HG03565 (cell line): ENCODE data around the gene MDH1B.
A peak's percentile ranks its signal among the peaks of the same experiment; 100 is the strongest.
"Not testable (repeated sequence)": the region's sequence is repeated elsewhere in the genome, so short reads cannot be mapped to it uniquely, and the experiment has no call there.

Source experiments
- ATAC-seq: cut with Tn5 transposase; IDR thresholded peaks from one replicate; pipeline ENCODE4 v1.9.1; 2021; ENCODE audit warnings: mild to moderate bottlenecking, moderate library complexity; ENCODE audit not compliant: unreplicated experiment

Gene MDH1B

DNA sequence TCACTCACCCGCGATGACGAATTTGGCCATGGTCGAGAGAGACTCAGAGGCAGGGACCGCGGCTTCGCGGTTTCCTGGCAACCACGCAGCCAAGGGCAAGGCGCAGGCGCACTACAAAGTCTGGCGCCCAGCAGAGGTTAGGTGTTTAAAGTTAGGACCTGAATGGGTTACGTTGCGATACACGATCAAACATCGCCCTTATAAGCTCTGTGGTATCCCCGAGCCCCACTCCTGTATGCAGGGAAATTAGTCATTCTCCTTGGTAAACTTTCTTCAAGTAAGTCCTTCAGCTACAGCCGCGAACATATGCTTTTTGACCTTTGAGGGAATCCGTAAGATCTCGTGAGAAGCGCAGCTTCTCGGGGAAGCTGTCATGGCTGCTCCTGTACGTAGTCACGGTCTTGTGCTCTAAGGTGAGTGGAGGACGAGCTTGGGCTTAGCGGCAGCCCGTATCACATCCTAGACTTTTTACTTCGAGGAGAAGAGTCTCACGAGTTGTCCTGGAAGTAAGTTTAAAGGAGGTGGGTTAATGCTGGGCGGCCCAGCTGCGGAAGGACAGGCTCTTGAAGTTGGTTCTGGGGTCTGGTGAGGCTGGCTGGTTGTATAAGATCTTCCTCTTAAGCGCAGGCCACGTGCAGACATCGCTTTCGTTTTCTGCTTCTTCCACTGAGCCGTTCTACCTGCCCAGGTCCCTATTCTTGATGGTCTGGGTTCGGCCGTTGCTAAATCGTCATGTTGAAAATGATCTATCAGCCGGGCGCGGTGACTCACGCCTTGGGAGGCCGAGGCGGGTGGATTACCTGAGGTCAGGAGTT is at the start of gene MDH1B, which contains the start of gene FASTKD2:
Gene MDH1B, minus strand, starts transcription at position 87 of the 815 bp plus-strand sequence. Its CDS starts 57 bp downstream, at position 30.
Gene FASTKD2, plus strand, starts transcription at position 365 of the 815 bp plus-strand sequence. CDS start 1,088 bp downstream, outside the sequence.
- peak; percentile 89 for ATAC-seq

DNA sequence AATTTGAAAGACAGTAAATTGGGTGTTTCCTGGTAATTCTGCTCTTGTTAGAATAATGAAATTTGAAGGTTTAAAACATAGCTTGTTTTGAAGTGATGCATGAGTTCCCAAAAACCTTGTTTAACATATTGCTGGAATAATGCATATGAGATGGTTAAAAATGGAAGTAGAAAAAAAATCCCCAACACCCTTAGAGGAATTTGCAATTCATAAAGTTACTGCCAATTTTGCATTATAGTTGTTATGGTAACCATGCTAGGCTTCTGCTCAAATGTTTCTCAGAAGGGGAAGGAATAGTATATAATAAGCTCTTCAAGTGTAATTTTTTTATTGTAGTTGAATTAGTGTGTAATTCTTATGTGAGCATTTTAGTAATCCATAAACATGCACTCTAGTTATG is 49.4 kb upstream of the MDH1B start:
- no peak for ATAC-seq

DNA sequence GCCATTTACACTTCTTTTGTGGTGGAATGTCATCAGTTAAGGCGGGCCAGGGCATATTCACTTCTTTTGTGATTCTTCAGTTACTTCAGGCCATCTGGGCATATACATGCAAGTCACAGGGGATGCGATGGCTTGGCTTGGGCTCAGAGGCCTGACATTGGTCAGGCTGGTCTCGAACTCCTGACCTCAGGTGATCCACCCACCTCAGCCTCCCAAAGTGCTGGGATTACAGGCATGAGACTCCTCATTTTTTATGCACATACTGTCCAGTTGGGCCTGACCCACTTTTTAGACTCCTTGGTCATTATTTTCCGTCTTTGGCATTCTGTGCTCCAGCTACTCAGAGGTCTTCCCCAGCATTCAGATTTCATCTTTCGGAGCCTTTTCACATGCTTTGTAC is 47.3 kb upstream of the MDH1B start:
- ATAC-seq = not testable (repeated sequence)

DNA sequence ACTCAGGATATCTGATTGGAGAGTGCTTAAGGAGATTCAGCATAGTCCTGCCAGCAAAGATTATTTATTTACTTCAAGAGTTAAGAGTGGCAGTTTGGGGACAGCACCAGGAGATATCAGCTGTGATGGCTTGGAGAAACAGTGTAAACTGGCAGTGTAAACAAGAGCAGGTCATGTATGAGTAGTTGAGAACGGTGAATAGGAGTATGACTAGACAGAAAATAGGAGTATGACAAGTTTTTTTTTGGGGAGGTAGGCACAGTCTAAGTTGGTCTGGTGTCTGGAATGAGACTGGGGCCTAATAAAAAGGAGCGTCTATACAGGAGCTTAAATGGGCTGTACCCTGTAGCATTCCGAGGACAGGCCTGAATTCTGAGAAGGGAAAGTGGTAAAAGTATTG is 42.5 kb upstream of the MDH1B start:
- ATAC-seq = not testable (repeated sequence)

DNA sequence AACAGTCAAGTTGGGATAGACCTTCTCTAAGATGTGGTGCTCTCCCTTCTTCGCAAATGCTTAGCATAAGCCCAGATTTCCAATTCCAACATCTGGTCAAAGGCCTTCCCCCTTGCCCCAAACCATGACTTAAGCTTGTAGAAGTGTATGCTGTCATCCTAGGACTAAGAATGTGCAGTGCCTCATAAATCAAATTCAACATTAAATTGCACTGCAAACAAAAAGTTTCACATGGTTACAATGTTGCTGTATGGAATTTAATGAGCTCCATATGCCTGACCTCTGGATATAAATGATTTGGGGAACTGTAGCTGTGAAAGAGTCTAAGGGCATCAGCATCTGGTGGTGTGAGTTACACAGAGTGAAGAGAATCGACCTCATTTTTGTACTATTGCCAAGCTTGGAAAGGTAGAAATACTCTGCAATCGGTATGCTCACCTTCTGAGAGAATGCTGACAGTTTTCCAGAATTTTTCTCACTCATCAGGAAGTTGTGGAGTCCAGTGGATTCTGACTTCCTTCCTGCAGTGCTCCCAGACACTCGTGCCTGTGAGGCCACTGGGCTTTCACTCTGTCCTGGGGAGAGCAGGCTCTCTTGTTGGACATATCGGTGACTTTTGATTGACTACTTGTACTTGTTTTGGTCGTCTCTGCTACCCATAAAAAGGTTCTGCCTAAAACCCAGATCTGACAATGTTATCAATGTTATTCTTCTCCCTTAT is 40.9 kb upstream of the MDH1B start:
- no peak for ATAC-seq

DNA sequence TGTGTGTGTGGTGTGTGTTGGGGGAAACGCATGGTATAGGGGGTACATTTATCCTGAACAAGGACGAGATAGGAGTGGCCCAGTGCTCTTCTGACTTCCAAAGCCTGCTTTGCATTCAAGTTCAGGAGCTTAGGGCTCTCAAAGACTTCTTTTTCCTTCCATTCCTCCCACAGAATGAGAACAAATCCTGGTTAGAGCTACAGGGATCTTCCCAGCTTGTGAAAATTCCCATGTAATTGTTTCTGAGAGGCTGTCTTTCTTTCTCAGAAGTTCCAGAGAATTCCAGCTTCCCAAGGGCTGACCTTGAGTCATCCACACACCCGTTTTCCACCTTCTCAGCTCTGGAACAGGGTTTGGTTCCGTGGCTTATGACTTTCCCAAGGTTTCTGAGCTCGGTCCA is 39.2 kb upstream of the MDH1B start:
- no peak for ATAC-seq

DNA sequence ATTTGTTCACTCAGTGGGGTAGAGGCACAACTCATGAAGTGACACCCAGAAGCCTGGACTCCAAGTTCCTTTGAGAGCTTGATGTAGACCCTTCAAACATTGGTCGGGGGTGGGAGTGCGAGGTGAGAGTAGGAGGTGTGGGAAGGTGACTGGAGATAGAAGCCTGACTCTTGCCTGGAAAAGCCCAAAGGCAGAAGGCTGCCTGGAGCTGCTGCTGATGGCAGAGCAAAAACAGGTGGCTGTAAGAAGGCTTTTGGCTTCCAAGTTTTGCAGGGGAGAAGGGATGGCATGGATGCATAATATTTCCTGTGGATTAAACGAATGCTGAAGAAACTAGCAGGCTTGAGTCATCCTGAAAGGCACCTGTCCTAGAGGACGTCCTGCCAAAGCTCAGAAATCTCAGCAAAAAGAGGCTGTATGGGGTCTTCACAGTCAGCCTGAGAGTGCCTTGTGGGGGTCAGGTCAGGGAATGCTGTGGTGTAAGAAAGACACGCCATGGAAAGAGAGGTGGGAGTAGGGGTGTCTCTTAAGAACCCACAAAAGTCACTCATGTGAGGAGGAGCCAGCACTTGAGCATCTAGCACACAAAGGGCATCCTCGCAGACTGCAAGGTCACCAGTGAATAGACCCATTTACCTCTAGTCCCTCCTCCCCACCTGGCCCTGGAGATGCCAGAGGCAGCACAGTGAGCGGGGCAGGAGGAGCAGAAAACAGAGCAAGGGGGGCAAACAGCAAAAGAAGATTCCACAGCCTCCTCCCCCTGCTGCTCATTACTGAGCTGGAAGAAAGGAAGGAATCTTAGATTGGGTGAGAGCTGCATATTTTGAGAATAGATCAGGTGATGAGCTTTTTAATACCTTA is 37.8 kb upstream of the MDH1B start:
- no peak for ATAC-seq

DNA sequence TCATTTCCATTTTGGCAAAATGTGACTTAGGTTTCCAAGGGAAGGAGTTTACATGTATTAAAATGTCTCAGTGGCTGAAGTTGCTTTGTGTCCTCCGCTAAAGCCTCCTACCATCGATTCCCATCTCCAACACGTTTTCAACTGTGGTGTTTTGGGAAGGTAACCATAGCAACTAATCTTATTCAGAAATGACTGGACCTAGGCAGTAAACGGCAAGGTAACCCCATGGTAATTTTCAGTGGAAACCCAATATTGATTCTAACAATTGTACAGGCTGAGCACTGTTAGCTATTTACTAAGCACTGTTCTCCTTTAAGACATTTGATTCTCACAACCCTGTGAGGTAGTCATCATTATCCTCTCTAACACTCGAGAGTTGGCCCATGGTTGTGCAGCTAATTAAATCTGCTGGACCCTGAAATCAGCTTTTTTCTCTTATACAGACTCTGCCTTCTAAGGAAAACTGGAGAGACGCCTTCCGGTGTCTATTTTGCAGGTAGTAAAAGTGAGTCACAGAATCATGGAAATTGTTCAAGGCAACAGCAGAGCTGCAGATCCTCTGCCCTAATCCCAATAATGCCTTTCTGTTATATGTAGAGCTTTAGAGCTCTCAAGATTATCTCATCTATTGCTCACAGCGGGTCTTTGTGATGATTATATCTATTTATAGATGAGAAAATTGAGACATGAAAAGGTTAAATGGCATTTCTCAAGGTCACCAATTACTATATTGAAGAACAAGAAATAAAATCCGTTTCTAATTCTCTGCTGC is 36.5 kb upstream of the MDH1B start:
- ATAC-seq = no peak

DNA sequence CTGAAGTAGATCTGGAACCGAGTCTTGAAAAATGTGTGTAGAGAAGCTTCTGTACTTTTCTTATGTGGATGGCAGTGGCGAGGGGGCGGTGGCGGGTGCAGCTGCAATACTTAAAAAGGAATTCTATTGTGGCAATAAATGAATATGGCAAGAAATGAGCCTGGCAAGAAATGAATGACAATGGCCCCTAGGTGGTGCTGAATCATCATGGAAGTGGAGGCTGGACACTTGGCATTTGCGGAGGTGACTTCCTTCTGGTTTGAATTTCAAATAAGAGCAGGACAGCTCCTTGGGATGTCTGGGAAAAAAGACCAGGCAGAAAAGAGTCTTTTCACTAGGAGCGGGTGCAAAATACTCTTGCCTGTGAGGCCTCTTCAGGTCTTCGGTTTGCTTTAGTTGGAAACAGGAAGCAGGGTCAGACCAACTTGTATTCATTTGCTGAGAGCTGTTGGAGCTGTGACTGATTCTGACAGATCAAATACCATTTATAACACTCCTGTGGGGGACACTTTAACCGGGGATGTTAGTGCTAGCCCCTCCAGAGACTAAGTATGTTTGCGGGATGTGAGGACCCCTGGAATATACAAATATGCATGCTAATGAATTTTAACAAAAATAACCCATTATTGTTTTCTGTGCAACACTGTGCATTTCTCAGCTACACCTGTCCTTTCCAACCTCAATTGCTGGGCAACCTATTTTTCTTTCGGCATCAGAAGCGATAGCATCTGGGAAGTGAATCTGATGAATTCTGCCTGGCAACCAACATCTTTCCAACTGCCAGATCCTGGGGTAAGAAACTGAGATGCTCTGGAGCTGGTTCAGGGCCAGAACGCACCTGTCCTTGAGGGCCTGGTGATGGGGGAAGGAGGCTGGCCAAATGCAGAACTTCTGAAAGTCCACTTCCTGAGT is 35.6 kb upstream of the MDH1B start:
- no peak for ATAC-seq

DNA sequence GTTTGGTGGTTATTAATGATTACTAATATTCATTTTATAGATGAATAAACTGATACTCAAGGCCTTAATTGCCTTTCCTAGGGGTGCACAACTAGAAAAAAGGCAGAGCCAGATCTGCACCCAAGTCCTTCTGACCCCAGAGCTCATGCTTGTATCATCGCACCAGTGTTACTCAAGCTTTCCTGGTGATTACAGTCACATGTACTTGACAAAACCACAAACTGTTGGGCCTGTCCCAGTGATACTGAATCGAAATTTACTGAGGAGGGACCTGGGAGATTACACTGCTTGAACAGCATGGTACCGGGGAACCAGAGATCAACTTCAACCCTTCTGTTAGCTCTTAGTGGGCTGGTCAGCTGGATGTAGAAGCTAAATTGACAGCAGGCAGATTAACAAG is 34.0 kb upstream of the MDH1B start:
- ATAC-seq = no peak

DNA sequence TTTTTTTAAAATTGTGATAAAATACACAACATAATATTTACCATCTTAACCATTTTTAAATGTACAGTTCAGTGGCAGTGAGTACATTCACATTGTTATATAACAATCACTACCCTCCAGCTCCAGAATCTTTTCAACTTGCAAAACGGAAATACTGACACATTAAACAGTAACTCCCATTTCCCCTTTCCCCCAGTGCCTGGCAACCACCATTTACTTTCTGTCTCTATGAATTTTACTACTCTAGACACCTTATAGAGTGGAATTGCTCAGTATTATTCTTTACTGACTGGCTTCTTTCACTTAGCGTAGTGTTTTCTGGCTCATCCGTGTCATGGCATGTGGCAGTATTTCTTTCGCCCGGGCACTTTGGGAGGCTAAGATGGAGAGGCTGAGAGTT is 32.9 kb upstream of the MDH1B start:
- ATAC-seq = peak; percentile 37

DNA sequence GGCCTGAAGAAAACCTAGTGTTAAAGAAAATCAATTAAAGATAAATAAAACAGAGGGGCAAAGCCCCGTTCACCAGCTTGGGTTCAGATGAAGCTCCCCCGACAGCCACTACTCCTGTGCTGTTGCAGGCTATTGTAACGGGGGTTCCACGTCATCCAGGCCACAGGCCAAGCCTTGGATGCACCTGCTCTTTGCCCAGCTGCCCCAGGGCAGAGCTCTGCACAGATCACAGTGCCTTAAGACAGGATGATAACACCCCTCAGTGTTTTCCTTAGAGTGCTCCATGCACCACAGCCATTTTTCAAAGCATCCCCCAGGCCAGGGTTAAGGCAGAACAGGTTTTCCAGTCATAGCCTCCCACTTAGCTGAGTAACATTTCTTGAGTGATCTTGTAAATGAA is 32.2 kb upstream of the MDH1B start:
- ATAC-seq = no peak

DNA sequence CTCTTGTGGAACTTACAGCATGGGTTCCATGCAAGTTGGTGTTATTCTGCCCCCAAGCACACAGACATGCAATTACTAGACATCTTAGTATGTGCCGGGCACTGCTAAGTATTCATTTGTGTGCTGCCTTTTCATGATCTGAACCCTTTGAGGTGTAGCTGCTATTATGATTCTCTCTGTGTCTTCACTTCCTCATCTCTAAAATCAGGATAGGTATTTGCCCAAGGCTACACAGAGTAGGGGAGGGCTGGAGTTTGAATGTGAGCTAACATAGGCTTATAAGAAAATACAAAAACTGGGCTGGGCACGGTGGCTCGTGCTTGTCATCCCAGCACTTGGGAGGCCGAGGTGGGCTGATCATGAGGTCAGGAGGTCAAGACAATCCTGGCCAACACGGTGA is 27.5 kb upstream of the MDH1B start:
- ATAC-seq = no peak

DNA sequence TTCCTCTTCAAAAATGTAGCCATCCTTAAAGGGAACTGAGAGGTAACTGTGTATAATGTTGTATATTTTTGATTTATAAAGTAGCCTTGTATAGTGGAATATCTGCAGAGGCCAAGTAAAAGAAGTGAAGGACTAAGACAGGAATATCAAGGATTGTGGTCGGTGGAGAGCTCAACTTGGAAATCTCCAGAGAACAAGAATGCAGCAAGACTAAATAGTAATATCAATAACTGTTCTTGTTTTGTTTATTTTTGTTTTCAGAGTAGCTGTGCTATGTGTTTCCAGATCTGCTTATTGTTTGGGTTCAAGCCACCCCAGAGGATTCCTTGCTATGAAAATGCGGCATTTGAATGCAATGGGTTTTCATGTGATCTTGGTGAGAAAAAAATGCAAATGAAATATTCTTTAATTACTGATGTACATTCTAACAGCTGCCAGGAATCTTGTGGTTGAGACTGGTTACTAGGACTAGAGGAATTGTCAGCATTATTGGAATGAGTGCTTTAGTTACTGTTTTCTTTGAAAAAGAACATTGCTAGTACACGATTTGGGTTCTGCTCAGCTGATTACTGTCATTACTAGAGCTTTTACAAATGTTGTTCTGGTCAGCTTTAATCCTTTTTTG is 25.3 kb upstream of the MDH1B start:
- no peak for ATAC-seq

DNA sequence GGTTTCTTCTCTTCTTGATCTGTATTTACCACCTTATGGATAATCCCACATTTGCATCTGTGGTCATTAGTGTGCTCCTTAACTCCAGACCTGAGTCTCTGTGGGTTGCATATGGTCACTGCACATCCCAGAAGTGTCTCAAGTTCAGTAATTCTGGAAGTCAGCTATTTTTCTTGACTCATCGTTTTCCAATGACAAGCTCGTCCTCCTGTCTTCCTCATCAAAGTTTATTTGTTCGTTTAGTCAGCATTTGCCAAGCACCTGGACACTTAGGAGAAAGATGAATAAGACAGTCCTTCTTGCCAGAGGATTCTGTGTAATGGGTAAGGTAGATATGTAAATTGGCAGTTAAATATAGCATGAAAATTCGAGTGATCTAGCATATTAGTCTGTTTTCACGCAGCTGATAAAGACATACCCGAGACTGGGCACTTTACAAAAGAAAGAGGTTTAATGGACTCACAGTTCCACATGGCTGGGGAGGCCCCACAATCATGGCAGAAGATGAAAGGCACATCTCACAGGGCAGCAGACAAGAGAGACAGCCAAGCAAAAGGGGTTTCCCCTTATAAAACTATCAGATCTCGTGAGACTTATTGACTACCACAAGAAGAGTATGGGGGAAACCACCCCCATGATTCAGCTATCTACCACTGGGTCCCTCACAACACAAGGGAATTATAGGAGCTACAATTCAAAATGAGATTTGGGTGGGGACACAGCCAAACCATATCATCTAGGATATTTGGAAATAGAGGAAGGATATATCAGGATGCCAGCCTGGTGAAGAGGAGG is 19.6 kb upstream of the MDH1B start:
- ATAC-seq = no peak

DNA sequence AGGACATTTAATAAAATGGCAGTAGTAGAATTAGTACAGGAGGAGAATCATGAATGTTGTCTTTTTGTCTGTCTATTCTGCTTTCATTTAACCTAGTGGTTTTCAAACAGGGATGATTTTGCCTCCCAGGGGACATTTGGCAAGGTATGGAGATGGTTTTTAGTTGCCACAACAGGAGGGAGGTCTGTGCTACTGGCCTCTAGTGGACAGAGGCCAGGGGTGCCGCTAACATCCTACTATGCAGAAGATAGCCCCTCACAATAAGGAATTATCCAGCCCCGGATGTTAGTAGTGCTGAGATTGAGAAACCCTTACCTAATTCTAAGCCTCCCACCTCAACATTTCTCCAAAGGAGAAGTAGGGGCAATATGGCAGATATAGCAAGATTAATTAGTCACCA is 18.6 kb upstream of the MDH1B start:
- ATAC-seq = no peak

DNA sequence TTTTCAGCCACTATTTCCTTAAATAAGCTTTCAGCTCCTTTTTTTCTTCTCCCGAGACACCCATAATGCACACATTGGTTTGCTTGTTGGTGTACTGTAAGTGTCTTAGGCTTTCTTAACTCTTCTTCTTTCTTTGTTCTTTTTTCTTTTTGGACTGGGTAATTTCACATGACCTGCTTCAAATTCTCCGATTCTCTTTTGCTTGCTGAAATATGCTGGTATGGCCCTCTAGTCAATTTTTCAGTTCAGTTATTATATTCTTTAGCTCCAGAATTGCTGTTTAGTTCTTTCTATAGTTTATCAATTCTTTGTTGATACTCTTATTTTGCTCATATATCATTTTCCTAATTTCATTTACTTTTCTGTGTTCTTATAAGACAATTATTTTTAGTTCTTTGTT is 15.5 kb upstream of the MDH1B start:
- ATAC-seq = no peak

DNA sequence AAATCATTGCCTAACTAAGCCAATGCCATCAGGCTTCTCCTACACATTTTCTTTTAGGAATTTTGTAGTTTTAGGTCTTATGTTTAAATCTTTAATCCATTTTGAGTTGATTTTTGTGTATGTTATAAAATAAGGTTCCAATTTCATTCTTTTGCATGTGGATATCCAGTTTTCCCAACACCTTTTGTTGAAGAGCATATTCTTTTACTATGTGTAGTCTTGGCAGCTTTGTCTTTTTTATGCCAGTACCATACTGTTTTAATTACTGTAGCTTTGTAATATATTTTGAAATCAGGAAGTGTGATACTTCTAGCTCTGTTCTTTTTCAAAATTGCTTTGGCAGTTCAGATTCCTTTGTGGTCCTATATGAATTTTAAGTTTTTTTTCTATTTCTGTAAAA is 11.3 kb upstream of the MDH1B start:
- no peak for ATAC-seq
